IPS-NIHi7 (cell line): Measurements from ENCODE around the gene VIPR2.

Experiments
- DNase-seq: peaks from one replicate; pipeline ENCODE4 v3.0.0; 2012; ENCODE audit warnings: mixed read lengths; ENCODE audit errors: extremely low spot score

The VIPR2 gene

DNA sequence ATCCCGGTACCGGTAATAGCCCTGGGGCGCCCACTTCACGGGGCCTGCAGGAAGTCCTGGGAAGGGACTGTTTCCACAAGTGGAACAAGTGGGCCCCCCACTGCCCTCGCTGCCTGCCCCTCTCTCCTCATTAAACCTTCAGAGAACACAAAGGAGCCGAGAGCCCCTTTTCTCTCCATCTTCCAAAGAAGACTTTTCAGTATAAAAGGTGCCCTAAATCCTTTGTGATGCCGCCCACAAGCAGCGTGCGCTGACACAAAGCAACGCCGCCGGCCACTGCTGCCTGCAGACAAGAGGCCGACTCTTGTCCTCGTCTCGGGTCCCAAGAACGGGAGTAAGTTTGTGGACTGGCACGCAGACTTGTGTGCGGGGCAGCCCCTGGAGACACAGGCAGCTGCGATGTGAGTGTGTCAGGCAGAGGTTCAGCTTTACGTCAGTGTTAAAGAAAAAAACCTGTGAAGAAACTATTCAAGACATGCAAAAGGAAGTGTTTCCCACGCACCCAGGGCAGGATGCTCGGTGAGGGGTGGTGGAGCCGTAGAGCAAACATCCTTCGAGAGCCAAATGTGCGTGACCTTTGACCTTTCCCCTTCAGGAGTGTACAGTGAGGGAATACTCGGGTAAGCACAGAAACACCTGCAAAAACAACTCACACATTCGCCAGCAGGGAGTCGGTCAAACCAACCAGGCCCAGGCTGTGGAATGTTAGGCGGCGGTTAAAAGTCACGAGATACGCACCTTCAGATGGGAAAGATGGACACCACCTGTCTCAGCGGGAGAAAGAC lies 118.2 kb downstream of the VIPR2 start:
- DNase-seq = no peak

GRCh38 chr7:159025161-159025779 lies 119.4 kb downstream of the VIPR2 start:
- no peak for DNase-seq

- no peak for DNase-seq
Measured at GRCh38 chr7:159024280-159024951, 120.3 kb downstream of the VIPR2 start.

DNA sequence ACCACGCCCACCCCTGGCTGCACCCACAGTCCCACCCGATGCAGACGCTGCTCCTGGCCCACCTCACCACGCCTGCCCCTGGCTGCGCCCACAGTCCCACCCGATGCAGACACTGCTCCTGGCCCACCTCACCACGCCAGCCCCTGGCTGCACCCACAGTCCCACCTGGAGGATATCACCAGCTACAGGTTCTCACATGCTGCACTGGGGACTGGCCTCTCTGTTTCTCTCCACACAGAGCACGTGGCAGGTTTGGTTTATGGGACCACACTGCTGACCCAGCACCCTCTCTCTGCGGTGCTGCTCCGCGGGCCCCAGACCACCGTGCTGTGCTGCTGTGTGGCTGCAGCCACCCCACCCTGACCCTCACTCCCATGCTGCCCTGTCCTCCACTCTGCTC lies 120.9 kb downstream of the VIPR2 start:
- DNase-seq = no peak

DNA sequence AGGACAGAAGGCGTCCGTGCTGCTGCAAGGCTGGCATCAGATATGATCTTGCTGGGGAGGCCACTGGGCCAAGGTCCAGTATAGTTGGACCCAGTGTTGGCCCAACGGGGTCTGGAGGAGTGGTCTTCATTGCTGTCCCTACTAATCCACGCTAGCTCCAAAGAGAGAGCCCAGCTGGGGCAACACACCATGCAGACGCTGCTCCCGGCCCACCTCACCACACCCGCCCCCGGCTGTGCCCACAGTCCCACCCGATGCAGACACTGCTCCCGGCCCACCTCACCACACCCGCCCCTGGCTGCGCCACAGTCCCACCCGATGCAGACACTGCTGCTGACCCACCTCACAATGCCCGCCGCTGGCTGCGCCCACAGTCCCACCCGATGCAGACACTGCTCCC lies 121.5 kb downstream of the VIPR2 start:
- DNase-seq = no peak

- DNase-seq = no peak
Measured at GRCh38 chr7:159022238-159022993, 122.3 kb downstream of the VIPR2 start.

- DNase-seq = peak; percentile 63
Measured at GRCh38 chr7:159020987-159021386, 123.7 kb downstream of the VIPR2 start.

- DNase-seq = no peak
Measured at GRCh38 chr7:159019111-159019510, 125.6 kb downstream of the VIPR2 start.

DNA sequence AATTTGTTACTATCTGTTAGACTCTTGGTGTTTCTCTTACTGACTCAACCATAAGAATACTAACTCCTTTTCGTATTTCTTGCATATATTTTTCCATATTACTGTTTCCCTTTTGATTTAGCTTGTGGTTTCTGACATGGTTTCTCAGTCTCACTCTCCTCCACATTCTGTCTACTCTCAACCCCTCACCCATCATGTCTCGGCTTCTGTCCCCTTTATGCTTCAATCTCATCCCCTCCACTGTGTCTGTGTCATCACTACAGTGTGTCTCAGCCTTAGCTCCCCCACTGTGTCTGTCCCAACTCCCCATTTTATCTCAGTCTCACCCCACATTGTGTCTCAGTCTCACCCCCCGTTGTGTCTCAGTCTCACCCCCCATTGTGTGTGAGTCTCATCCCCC lies 126.9 kb downstream of the VIPR2 start:
- DNase-seq = no peak

GRCh38 chr7:159017210-159017609 lies 127.5 kb downstream of the VIPR2 start:
- no peak for DNase-seq

- no peak for DNase-seq
Measured at GRCh38 chr7:159016591-159016990, 128.1 kb downstream of the VIPR2 start.

DNA sequence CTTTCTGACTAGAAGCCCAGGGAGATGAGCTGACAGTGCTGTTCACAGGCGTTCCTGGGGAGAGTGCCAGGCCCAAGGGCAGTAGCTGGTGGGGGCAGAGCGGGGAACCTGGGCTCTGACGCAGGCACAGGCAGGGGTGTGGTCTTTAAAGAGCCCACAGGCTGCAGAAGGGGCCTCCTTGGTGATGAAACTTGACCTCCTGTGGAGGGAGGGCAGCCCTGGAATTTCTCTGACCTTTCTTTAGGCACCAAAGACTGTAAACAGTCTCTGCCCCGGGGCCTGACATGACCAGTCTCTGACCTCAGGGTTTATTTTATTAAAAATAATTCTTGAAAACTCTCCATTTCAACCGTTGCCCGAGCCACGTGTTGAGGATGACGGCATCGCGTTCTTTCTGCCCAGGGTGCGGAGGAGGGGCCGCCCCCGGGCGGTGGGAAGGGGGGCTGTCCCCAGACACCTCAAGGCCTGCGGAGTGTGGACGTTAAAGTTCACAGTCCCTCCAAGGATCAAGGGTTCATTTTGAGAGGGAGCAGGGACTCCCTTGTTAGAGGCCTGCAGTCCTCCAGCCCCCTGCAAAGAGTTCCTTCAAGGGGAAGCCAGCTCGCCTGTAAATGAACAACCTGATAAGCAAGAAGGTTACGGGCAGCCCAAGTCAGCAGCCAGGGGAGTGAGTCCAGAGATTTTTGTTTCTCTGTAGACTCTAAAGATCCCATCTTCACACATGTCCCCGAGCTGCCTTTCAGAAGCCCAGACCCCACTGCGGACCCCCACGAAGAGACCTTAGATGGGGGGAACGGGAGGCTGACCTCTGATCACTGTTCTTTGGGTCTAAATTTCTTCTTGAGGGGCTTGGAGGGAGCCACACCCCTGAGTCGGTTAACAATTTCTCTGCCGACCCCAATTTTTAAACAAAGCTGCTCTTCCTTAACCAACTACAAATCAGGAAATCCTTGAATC lies 128.9 kb downstream of the VIPR2 start:
- DNase-seq = peak; percentile 45

GRCh38 chr7:159015081-159015453 lies 129.6 kb downstream of the VIPR2 start:
- no peak for DNase-seq

GRCh38 chr7:159014297-159015062 lies 130.2 kb downstream of the VIPR2 start:
- no peak for DNase-seq

DNA sequence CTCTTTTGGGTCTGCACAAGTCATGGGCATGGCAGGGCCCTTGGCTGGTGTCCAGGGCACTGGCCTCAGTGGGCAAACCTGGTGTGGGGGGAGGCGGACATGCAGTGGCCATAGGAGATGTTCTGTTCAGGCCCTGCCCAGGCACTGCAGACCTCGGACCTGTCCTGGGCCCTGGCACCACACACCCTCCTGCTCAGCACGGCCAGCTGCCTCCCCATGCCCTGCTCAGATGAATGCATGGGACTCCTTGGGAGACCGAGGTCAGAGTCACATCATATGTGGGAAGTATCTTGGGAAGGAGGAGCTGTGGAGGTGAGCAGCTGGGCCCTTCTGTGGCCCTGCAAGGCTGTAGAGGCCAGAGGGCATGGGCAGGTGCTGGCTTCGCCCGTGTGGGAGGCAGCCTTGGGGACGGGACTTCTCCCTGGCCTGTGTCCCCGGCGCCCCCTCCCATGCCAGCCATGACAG lies 130.8 kb downstream of the VIPR2 start:
- no peak for DNase-seq

DNA sequence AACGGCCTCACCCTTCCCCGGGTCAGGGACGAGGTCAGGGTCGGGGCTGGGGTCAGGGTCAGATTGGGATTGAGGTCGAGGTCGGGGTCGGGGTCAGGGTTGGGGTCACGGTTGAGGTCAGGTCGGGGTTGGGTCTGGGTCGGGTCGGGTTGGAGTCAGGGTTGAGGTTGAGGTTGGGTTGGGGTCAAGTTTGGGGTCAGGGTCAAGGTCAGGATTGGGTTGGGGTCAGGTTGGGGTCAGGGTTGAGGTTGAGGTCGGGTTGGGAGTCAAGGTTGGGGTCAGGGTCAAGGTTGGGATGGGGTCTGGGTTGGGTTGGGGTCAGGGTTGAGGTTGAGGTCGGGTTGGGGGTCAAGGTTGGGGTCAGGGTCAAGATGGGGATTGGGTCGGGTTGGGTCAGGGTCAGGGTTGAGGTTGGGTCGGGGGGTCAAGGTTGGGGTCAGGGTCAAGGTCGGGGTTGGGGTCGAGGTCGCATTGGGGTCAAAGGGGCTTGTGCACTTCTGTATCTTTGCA lies 131.4 kb downstream of the VIPR2 start:
- no peak for DNase-seq

GRCh38 chr7:159012353-159013069 lies 132.2 kb downstream of the VIPR2 start:
- DNase-seq = no peak

DNA sequence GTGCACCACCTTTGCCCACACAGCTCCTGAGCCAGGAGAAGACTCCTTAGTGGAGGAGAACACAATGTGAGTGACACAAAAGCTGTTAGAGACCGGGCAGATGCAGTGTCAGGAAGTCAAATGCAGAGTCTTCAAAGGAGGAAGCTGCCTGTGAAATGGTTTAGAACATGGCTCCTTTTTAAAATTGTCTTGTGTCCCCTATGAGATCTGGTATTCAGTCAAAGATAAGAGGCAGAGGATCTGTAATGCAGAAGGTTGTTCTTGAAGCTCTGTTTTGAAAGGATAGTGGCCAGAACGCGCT lies 133.0 kb downstream of the VIPR2 start:
- DNase-seq = no peak

GRCh38 chr7:159010937-159011721 lies 133.5 kb downstream of the VIPR2 start:
- DNase-seq = no peak
